GM18520 (cell line): ENCODE measurements around the gene RBM4B.

Source experiments
- ATAC-seq: cut with Tn5 transposase; IDR thresholded peaks from one replicate; pipeline ENCODE4 v1.9.1; 2021; ENCODE audit not compliant: unreplicated experiment

Gene RBM4B

GRCh38 chr11:66707486-66707885 lies 29.8 kb upstream of the RBM4B start:
- ATAC-seq, result no peak

GRCh38 chr11:66706989-66707388 lies 29.3 kb upstream of the RBM4B start:
- no peak for ATAC-seq

- no peak for ATAC-seq
Observed at GRCh38 chr11:66705587-66706335, 28.1 kb upstream of the RBM4B start.

- ATAC-seq, result no peak
Observed at GRCh38 chr11:66704659-66705360, 27.1 kb upstream of the RBM4B start.

- ATAC-seq, result no peak
Observed at GRCh38 chr11:66701432-66702240, 23.9 kb upstream of the RBM4B start.

GRCh38 chr11:66700742-66701141 lies 23.1 kb upstream of the RBM4B start:
- ATAC-seq, result no peak

GRCh38 chr11:66700337-66700736 lies 22.6 kb upstream of the RBM4B start:
- ATAC-seq, result no peak

- no peak for ATAC-seq
Observed at GRCh38 chr11:66698491-66698890, 20.8 kb upstream of the RBM4B start.

GRCh38 chr11:66697988-66698387 lies 20.3 kb upstream of the RBM4B start:
- no peak for ATAC-seq

- ATAC-seq, result no peak
Observed at GRCh38 chr11:66696146-66696545, 18.5 kb upstream of the RBM4B start.

- ATAC-seq, result no peak
Observed at GRCh38 chr11:66694732-66695207, 17.1 kb upstream of the RBM4B start.

GRCh38 chr11:66694056-66694410 lies 16.3 kb upstream of the RBM4B start:
- ATAC-seq, result no peak

GRCh38 chr11:66693356-66694055 lies 15.8 kb upstream of the RBM4B start:
- ATAC-seq, result no peak

- ATAC-seq, result no peak
Observed at GRCh38 chr11:66692871-66693331, 15.2 kb upstream of the RBM4B start.

GRCh38 chr11:66692446-66692845 lies 14.8 kb upstream of the RBM4B start:
- no peak for ATAC-seq

GRCh38 chr11:66691311-66691980 lies 13.8 kb upstream of the RBM4B start:
- no peak for ATAC-seq

GRCh38 chr11:66689661-66690590 lies 12.2 kb upstream of the RBM4B start:
- no peak for ATAC-seq

GRCh38 chr11:66688561-66689534 lies 11.2 kb upstream of the RBM4B start:
- no peak for ATAC-seq
